A549 (cell line): ENCODE results near the gene EVX1. TPM values are rescaled to one million over a fixed set of nuclear protein-coding genes. Genes with fewer than 3 reads are reported as not detected.

Experiments
- ATAC-seq, 2 experiments: fragments of 200-7000 bp in 1 of 2; fragments of >200 bp in 1 of 2; cut with Nextera tagmentation in 1 of 2; cut with Tn5 transposase in 1 of 2; 3 replicates each; pipeline versions ENCODE4 v1.8.0 to v1.9.1; 2018 to 2020; ENCODE audit warnings: mild to moderate bottlenecking in 1 of 2, moderate library complexity in 1 of 2
- CTCF ChIA-PET: fragments of 300-600 bp; sonication (Branson Sonifier 250); formaldehyde crosslinking; extraction: SDS; loops from one replicate; lab custom pipeline; 2021; ENCODE audit warnings: antibody characterized with exemption, inconsistent platforms; lab: Yijun Ruan, JAX
- POLR2A ChIA-PET: fragments of 350-600 bp; formaldehyde crosslinking; extraction: SDS; loops from one replicate; lab custom pipeline; 2021; ENCODE audit warnings: antibody characterized with exemption, inconsistent platforms; lab: Yijun Ruan, JAX
- DNase-seq, 2 experiments: peaks; one replicate each; pipeline versions ENCODE4 v3.0.0 to v3.0.0-alpha.2; 2011 to 2016; ENCODE audit warnings: low read depth in 1 of 2, low spot score in 1 of 2
- FAIRE-seq: peaks from 2 replicates; lab custom pipeline; 2011; peaks lifted over from hg19 to GRCh38; lab: Jason Lieb, UNC
- H3K27ac ChIP-seq, 2 experiments: fragments of >200 bp; sonication (Bioruptor Twin); formaldehyde crosslinking; 3 replicates each; pipeline ENCODE4 v1.5.1; 2016 to 2017
- H3K4me1 ChIP-seq: fragments of >200 bp; sonication (Bioruptor Twin); formaldehyde crosslinking; 3 replicates; pipeline ENCODE4 v1.6.1; 2016
- H3K4me2 ChIP-seq: fragments of >200 bp; sonication (Bioruptor Twin); formaldehyde crosslinking; 3 replicates; pipeline ENCODE4 v1.6.1; 2016
- H3K4me3 ChIP-seq: fragments of >200 bp; sonication (Bioruptor Twin); formaldehyde crosslinking; 3 replicates; pipeline ENCODE4 v1.5.1; 2016
- H3K9me3 ChIP-seq: fragments of >200 bp; sonication (Bioruptor Twin); formaldehyde crosslinking; 3 replicates; pipeline ENCODE4 v1.6.1; 2016
- ATOH8 ChIP-seq: fragments of 250-450 bp; sonication (Bioruptor Pico); IDR thresholded peaks from 2 replicates; pipeline ENCODE4 v1.5.0; 2020; ENCODE audit warnings: low read depth, mild to moderate bottlenecking, moderate library complexity
- BCL3 ChIP-seq: fragments of >200 bp; sonication (Bioruptor Twin); formaldehyde crosslinking; IDR thresholded peaks from 3 replicates; pipeline ENCODE4 v1.6.1; 2016
- CBX8 ChIP-seq: fragments of 200-600 bp; sonication (generic); IDR thresholded peaks from 2 replicates; pipeline ENCODE4 v1.6.1; 2016
- CEBPB ChIP-seq, 2 experiments: fragments of >200 bp in 1 of 2; sonication (Bioruptor Twin) in 1 of 2; formaldehyde crosslinking in 1 of 2; IDR thresholded peaks; 2 replicates each; pipeline ENCODE4 v1.6.1; 2012 to 2016
- CHD2 ChIP-seq: fragments of 150-350 bp; IDR thresholded peaks from 2 replicates; pipeline ENCODE4 v1.6.1; 2014; ENCODE audit warnings: low read length; ENCODE audit not compliant: partially characterized antibody
- CHD4 ChIP-seq: fragments of 200-600 bp; sonication (generic); IDR thresholded peaks from 2 replicates; pipeline ENCODE4 v1.6.1; 2016; ENCODE audit warnings: antibody characterized with exemption, mild to moderate bottlenecking, borderline replicate concordance
- CTCF ChIP-seq: fragments of >200 bp; sonication (Bioruptor Twin); formaldehyde crosslinking; IDR thresholded peaks from 3 replicates; pipeline ENCODE4 v1.5.1; 2016
- E2F6 ChIP-seq: IDR thresholded peaks from 2 replicates; pipeline ENCODE4 v1.6.1; 2012; ENCODE audit warnings: low read depth, borderline replicate concordance
- EHF ChIP-seq: fragments of 250-450 bp; sonication (Bioruptor Pico); IDR thresholded peaks from 2 replicates; pipeline ENCODE4 v1.5.0; 2020; ENCODE audit warnings: mild to moderate bottlenecking
- EP300 ChIP-seq, 2 experiments: fragments of >200 bp; sonication (Bioruptor Twin); formaldehyde crosslinking; IDR thresholded peaks; 2 replicates in 1 of 2; 3 replicates in 1 of 2; pipeline ENCODE4 v1.6.1; 2016 to 2017
- GATA3 ChIP-seq: IDR thresholded peaks from 2 replicates; pipeline ENCODE4 v1.6.1; 2012; ENCODE audit warnings: borderline replicate concordance
- HDAC2 ChIP-seq: fragments of 200-600 bp; sonication (generic); IDR thresholded peaks from 2 replicates; pipeline ENCODE4 v1.6.1; 2016
- HEYL ChIP-seq: fragments of 250-450 bp; sonication (Bioruptor Pico); IDR thresholded peaks from 2 replicates; pipeline ENCODE4 v1.8.0; 2021; ENCODE audit warnings: mild to moderate bottlenecking, moderate library complexity
- HOXA7 ChIP-seq: fragments of 250-450 bp; sonication (Bioruptor Pico); IDR thresholded peaks from 2 replicates; pipeline ENCODE4 v1.5.0; 2020; ENCODE audit warnings: mild to moderate bottlenecking, moderate library complexity
- HOXB13 ChIP-seq: fragments of 250-450 bp; sonication (Bioruptor Pico); IDR thresholded peaks from 2 replicates; pipeline ENCODE4 v1.5.0; 2020; ENCODE audit warnings: low read depth, mild to moderate bottlenecking, moderate library complexity
- KDM5A ChIP-seq: fragments of 200-600 bp; sonication (generic); IDR thresholded peaks from 2 replicates; pipeline ENCODE4 v1.6.1; 2016; ENCODE audit warnings: antibody characterized with exemption, mild to moderate bottlenecking
- MAX ChIP-seq: IDR thresholded peaks from 2 replicates; pipeline ENCODE4 v1.6.1; 2012
- MAZ ChIP-seq: fragments of 150-350 bp; IDR thresholded peaks from 2 replicates; pipeline ENCODE4 v1.6.1; 2014; ENCODE audit warnings: antibody characterized with exemption, low read depth, low read length, borderline replicate concordance
- PHF8 ChIP-seq: fragments of 200-600 bp; sonication (generic); IDR thresholded peaks from 2 replicates; pipeline ENCODE4 v1.6.1; 2016; ENCODE audit warnings: low read depth, mild to moderate bottlenecking, antibody characterized with exemption, moderate library complexity, borderline replicate concordance
- POLR2A ChIP-seq: IDR thresholded peaks from 2 replicates; pipeline ENCODE4 v1.6.1; 2012; ENCODE audit warnings: mild to moderate bottlenecking, low read length
- POLR2AphosphoS2 ChIP-seq: conservative IDR thresholded peaks from 2 replicates; pipeline ENCODE4 v1.6.1; 2012; ENCODE audit warnings: low read length, improper control_type of control experiment, inconsistent platforms
- RCOR1 ChIP-seq: fragments of 150-350 bp; IDR thresholded peaks from 2 replicates; pipeline ENCODE4 v1.6.1; 2014; ENCODE audit warnings: antibody characterized with exemption, low read length, low read depth
- SMC3 ChIP-seq: fragments of >200 bp; sonication (Bioruptor Twin); formaldehyde crosslinking; IDR thresholded peaks from 3 replicates; pipeline ENCODE4 v1.6.1; 2018; ENCODE audit warnings: inconsistent platforms
- SREBF2 ChIP-seq: fragments of 450-650 bp; IDR thresholded peaks from 2 replicates; pipeline ENCODE4 v1.6.1; 2014; ENCODE audit warnings: mild to moderate bottlenecking, moderate library complexity
- TFCP2L1 ChIP-seq: fragments of 250-450 bp; sonication (Bioruptor Pico); IDR thresholded peaks from 2 replicates; pipeline ENCODE4 v1.5.0; 2021; ENCODE audit warnings: mild to moderate bottlenecking
- TP53 ChIP-seq: fragments of 250-450 bp; sonication (Bioruptor Pico); IDR thresholded peaks from 2 replicates; pipeline ENCODE4 v1.5.0; 2021; ENCODE audit warnings: mild to moderate bottlenecking, moderate library complexity
- ZFP36 ChIP-seq: fragments of 450-650 bp; IDR thresholded peaks from 2 replicates; pipeline ENCODE4 v1.6.1; 2014; ENCODE audit warnings: borderline replicate concordance; ENCODE audit not compliant: partially characterized antibody
- ZSCAN20 ChIP-seq: fragments of 250-450 bp; sonication (Bioruptor Pico); IDR thresholded peaks from 2 replicates; pipeline ENCODE4 v1.8.0; 2022; ENCODE audit warnings: mild to moderate bottlenecking, moderate library complexity
- WGBS: methylation state at CpG from one replicate; pipeline ENCODE4 v1.1.6; 2017; ENCODE audit errors: missing lambda C conversion rate; 5-methylcytosine and 5-hydroxymethylcytosine counted together
- polyA plus RNA-seq, 4 experiments: library from polyadenylated mRNA; depleted of rRNA in 3 of 4; stranded (reverse); fragments of >200 nt; fragmentation: RNase III in 1 of 4; extraction: RNeasy Plus Mini Kit Qiagen cat#74134 plus additional on column Dnase treatment in 1 of 4; gene quantifications; 2 replicates in 3 of 4; 3 replicates in 1 of 4; pipeline ENCODE4 v1.2.3, GENCODE V29; 2011 to 2017

Gene EVX1
- polyA plus RNA-seq, 2 of the 4 experiments (the other 2 are of a cell fraction) = 0.05 to 0.08 TPM

GRCh38 chr7:27242154-27242553, 448 bp upstream of the EVX1 start (continued):
- no peak for TF ChIP-seq CEBPB (IDR thresholded peaks at IDR 0.05)
- no peak for TF ChIP-seq PHF8
- TF ChIP-seq CTCF = no peak
- no peak for TF ChIP-seq SMC3

GRCh38 chr7:27243340-27244163, 950 bp downstream of the EVX1 start:
- ATAC-seq (peak in 1 of 2 experiments; percentile 7; a peak in 3 of 6 replicates), DNase-seq (no peak), FAIRE-seq (no peak)
- no peaks in the 10 kb centered on the region for H3K9me3 ChIP-seq
- WGBS = 87% methylated on average over 22 of the region's 43 CpGs
- ChIA-PET CTCF (interaction anchor here (1.1 to 1.4 kb wide), 2 partner anchors 33 to 531 kb away, joined by 3 to 5 read pairs; no protein-coding TSS in a partner anchor), POLR2A (no interaction called here)
- H3K27ac ChIP-seq = peak overlapping the region in 1 of 2 experiments; percentile 62; a peak in 4 of 6 replicates
- no peak for TF ChIP-seq POLR2A
- TF ChIP-seq TFCP2L1 = no peak
- no peak for TF ChIP-seq KDM5A
- no peak for TF ChIP-seq MAZ
- no peak for TF ChIP-seq E2F6
- no peak for TF ChIP-seq RCOR1
- TF ChIP-seq GATA3 = no peak
- TF ChIP-seq BCL3 = no peak
- no peak for TF ChIP-seq POLR2AphosphoS2
- TF ChIP-seq HOXA7 (CRISPR knock-in tag) = no peak
- no peak for TF ChIP-seq HDAC2
- TF ChIP-seq ZFP36 = no peak
- no peak for TF ChIP-seq PHF8
- no peak for TF ChIP-seq CHD2
- TF ChIP-seq HOXB13 (CRISPR knock-in tag) = no peak
- no peaks in the 10 kb centered on the region for H3K4me1 ChIP-seq
- H3K4me2 ChIP-seq = peak overlapping the region; percentile 75
- peak overlapping the region; percentile 47 for H3K4me3 ChIP-seq

- WGBS = 95% methylated on average over 17 of the region's 18 CpGs
- FAIRE-seq = no peak
- TF ChIP-seq RCOR1 = no peak
- no peak for TF ChIP-seq BCL3
- no peak for TF ChIP-seq ATOH8 (CRISPR knock-in tag)
- TF ChIP-seq GATA3 = no peak
- TF ChIP-seq EHF (CRISPR knock-in tag) = no peak
- no peak for TF ChIP-seq KDM5A
- TF ChIP-seq HEYL = no peak
- no peak for TF ChIP-seq SREBF2
- no peak for TF ChIP-seq ZSCAN20 (CRISPR knock-in tag)
- TF ChIP-seq TP53 = no peak
- no peak for TF ChIP-seq PHF8
- TF ChIP-seq EP300 (IDR thresholded peaks at IDR 0.05) = no peak
- no peak for TF ChIP-seq CHD4
- TF ChIP-seq MAX = no peak
- no peak for TF ChIP-seq CBX8
- ATAC-seq = no peak
- POLR2A ChIA-PET = no interaction called here
- H3K9me3 ChIP-seq = no peaks in the 10 kb centered on the region
- CTCF ChIA-PET = interaction anchor here (4.7 kb wide), 1 partner anchor 9 kb away, joined by 18 read pairs; no protein-coding TSS in a partner anchor
- DNase-seq = no peak
- H3K4me2 ChIP-seq = no peak overlapping the region
- H3K27ac ChIP-seq = no peak overlapping the region
- H3K4me1 ChIP-seq = no peaks in the 10 kb centered on the region
- no peak overlapping the region for H3K4me3 ChIP-seq
Observed at GRCh38 chr7:27244488-27245123, 2.0 kb downstream of the EVX1 start.
